PC-3 (cell line): ENCODE results near the gene DAPK1. TPM values are rescaled to one million over a fixed set of nuclear protein-coding genes. Genes with fewer than 3 reads are reported as not detected.

Experiments used
- ATAC-seq: fragments of 200-7000 bp; cut with Tn5 transposase; 2 replicates; pipeline ENCODE4 v1.9.1; 2020; ENCODE audit warnings: mild to moderate bottlenecking, moderate library complexity
- BruUV-seq: library from RNA; stranded (reverse); fragments of 400-500 nt; replicated peaks from 2 replicates; lab custom pipeline; 2021; lab: Mats Ljungman, UMichigan
- CTCF ChIA-PET: fragments of 300-600 bp; sonication (Branson Sonifier 250); formaldehyde crosslinking; loops from one replicate; lab custom pipeline; 2022; ENCODE audit warnings: antibody characterized with exemption; lab: Charles Lee
- POLR2A ChIA-PET: fragments of 300-600 bp; sonication (Branson Sonifier 250); formaldehyde crosslinking; loops from one replicate; lab custom pipeline; 2022; ENCODE audit warnings: antibody characterized with exemption; ENCODE audit not compliant: unreplicated experiment; lab: Charles Lee
- DNase-seq: peaks from one replicate; pipeline ENCODE4 v3.0.0-alpha.2; 2015
- H2AFZ ChIP-seq: fragments of 300-600 bp; sonication (generic); 2 replicates; pipeline ENCODE4 v1.6.0; 2016; ENCODE audit warnings: antibody characterized with exemption, low read length
- H3F3A ChIP-seq: fragments of 300-600 bp; sonication (generic); one replicate; pipeline ENCODE4 v1.6.0; 2017; ENCODE audit warnings: antibody characterized with exemption, low read length, control low read depth, mild to moderate bottlenecking; ENCODE audit not compliant: unreplicated experiment
- H3K27ac ChIP-seq: fragments of 300-600 bp; sonication (generic); 2 replicates; pipeline ENCODE4 v1.5.1; 2016; ENCODE audit warnings: mild to moderate bottlenecking, low read length
- H3K27me3 ChIP-seq: fragments of 300-600 bp; sonication (generic); 2 replicates; pipeline ENCODE4 v1.6.1; 2016; ENCODE audit warnings: low read length, mixed read lengths
- H3K36me3 ChIP-seq: fragments of 300-600 bp; sonication (generic); 2 replicates; pipeline ENCODE4 v1.6.1; 2016; ENCODE audit warnings: low read depth, mixed run types, low read length, mixed read lengths
- H3K4me1 ChIP-seq: fragments of 300-600 bp; sonication (generic); 2 replicates; pipeline ENCODE4 v1.5.1; 2016; ENCODE audit warnings: low read length; ENCODE audit not compliant: insufficient read depth
- H3K4me2 ChIP-seq: fragments of 300-600 bp; sonication (generic); 2 replicates; pipeline ENCODE4 v1.6.0; 2016; ENCODE audit warnings: low read length
- H3K4me3 ChIP-seq: fragments of 300-600 bp; sonication (generic); 2 replicates; pipeline ENCODE4 v1.5.1; 2016; ENCODE audit warnings: mild to moderate bottlenecking, low read length, mixed read lengths
- H3K79me2 ChIP-seq: fragments of 300-600 bp; sonication (generic); 2 replicates; pipeline ENCODE4 v1.6.1; 2017; ENCODE audit warnings: low read length, mixed read lengths
- H3K9ac ChIP-seq: fragments of 300-600 bp; sonication (generic); 2 replicates; pipeline ENCODE4 v1.6.0; 2016; ENCODE audit warnings: mild to moderate bottlenecking, low read length
- H3K9me2 ChIP-seq: fragments of 300-600 bp; sonication (generic); replicated peaks from 2 replicates; pipeline ENCODE4 v1.6.1; 2016; ENCODE audit warnings: mixed run types, low read length, mixed read lengths
- H3K9me3 ChIP-seq: fragments of 300-600 bp; sonication (generic); 2 replicates; pipeline ENCODE4 v1.6.1; 2016; ENCODE audit warnings: low read length, mixed read lengths
- H4K20me1 ChIP-seq: fragments of 300-600 bp; sonication (generic); 2 replicates; pipeline ENCODE4 v1.6.1; 2016; ENCODE audit warnings: low read length, mixed read lengths
- EZH2 ChIP-seq: fragments of 300-600 bp; sonication (generic); IDR thresholded peaks from one replicate; pipeline ENCODE4 v1.6.1; 2017; ENCODE audit warnings: antibody characterized with exemption, mild to moderate bottlenecking, low read length; ENCODE audit not compliant: unreplicated experiment
- EZH2phosphoT487 ChIP-seq: fragments of 300-600 bp; sonication (generic); IDR thresholded peaks from 2 replicates; pipeline ENCODE4 v1.6.1; 2018; ENCODE audit warnings: mild to moderate bottlenecking, antibody characterized with exemption, low read length, borderline replicate concordance
- intact Hi-C: fragments of 100-400 bp; cut with micrococcal nuclease; formaldehyde crosslinking; loops from 2 replicates; pipeline ENCODE4 v1.9.0; 2023
- total RNA-seq: library from RNA; depleted of rRNA; stranded (reverse); fragments of >200 nt; gene quantifications from 2 replicates; pipeline ENCODE4 v1.2.3, GENCODE V29; 2014; rRNA removed
- TF ChIP-seq, protein P1 (sequence below): fragments of 300-600 bp; sonication (generic); conservative IDR thresholded peaks from 2 replicates; pipeline ENCODE4 v1.5.1; 2017; ENCODE audit warnings: antibody characterized with exemption, low read depth, mild to moderate bottlenecking, low read length

Gene DAPK1
- total RNA-seq, 1 experiment from 2014 or later, result not detected

DNA sequence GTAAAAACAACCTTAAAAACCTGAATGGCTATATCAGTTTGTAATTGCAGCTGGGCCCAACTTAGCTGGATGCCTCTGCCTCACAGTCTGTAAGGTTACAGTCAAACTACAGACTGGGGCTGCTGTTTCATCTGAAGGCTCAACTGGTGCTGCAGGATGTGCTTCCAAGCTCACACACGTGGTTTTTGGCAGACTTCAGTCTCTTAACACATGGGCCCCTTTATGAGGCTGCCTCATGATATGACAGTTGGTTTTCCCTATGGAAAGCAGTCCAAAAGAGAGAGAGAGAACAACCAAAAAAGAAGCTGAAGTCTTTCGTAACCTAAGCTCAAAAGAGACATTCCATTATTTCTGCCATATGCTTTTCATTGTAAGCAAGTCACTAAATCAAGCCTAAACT lies 255.6 kb downstream of the DAPK1 start:
- Histone ChIP-seq H4K20me1 (no peaks in the 10 kb centered on the region), H3K36me3 (no peaks in the 10 kb centered on the region), H3K79me2 (no peaks in the 10 kb centered on the region), H3K4me3 (no peak overlapping the region), H3K4me2 (no peak overlapping the region), H3K9me3 (no peaks in the 10 kb centered on the region), H3K27me3 (no peaks in the 10 kb centered on the region), H2AFZ (no peak overlapping the region), H3K9me2 (no peaks in the 10 kb centered on the region), H3F3A (no peaks in the 10 kb centered on the region), H3K27ac (no peak overlapping the region), H3K4me1 (no peaks in the 10 kb centered on the region), H3K9ac (no peak overlapping the region)
- no TSS peak for BruUV-seq
- intact Hi-C loops, result no loop called here
- DNase-seq (no peak), ATAC-seq (no peak)
- TF ChIP-seq, protein P1, sequence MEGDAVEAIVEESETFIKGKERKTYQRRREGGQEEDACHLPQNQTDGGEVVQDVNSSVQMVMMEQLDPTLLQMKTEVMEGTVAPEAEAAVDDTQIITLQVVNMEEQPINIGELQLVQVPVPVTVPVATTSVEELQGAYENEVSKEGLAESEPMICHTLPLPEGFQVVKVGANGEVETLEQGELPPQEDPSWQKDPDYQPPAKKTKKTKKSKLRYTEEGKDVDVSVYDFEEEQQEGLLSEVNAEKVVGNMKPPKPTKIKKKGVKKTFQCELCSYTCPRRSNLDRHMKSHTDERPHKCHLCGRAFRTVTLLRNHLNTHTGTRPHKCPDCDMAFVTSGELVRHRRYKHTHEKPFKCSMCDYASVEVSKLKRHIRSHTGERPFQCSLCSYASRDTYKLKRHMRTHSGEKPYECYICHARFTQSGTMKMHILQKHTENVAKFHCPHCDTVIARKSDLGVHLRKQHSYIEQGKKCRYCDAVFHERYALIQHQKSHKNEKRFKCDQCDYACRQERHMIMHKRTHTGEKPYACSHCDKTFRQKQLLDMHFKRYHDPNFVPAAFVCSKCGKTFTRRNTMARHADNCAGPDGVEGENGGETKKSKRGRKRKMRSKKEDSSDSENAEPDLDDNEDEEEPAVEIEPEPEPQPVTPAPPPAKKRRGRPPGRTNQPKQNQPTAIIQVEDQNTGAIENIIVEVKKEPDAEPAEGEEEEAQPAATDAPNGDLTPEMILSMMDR, result no peak
- TF ChIP-seq EZH2, result no peak
- no peak for TF ChIP-seq EZH2phosphoT487
- ChIA-PET CTCF (no interaction called here), POLR2A (no interaction called here)

Other genes starting within 250 kb of the DAPK1 start
- 63.2 and 71.7 TPM in 2 replicates for gene CTSL, start 228.3 kb downstream of the DAPK1 start, total RNA-seq